ENCODE results near the gene DLX2. TPM values are rescaled to one million over a fixed set of nuclear protein-coding genes. Genes with fewer than 3 reads are reported as not detected.

Gene DLX2
- total RNA-seq, 1 donor from 2014 or later = not detected

- no peak for DNase-seq
These were observed 5.2 kb upstream of the DLX2 start for GRCh38 chr2:172107690-172108586.

DNA sequence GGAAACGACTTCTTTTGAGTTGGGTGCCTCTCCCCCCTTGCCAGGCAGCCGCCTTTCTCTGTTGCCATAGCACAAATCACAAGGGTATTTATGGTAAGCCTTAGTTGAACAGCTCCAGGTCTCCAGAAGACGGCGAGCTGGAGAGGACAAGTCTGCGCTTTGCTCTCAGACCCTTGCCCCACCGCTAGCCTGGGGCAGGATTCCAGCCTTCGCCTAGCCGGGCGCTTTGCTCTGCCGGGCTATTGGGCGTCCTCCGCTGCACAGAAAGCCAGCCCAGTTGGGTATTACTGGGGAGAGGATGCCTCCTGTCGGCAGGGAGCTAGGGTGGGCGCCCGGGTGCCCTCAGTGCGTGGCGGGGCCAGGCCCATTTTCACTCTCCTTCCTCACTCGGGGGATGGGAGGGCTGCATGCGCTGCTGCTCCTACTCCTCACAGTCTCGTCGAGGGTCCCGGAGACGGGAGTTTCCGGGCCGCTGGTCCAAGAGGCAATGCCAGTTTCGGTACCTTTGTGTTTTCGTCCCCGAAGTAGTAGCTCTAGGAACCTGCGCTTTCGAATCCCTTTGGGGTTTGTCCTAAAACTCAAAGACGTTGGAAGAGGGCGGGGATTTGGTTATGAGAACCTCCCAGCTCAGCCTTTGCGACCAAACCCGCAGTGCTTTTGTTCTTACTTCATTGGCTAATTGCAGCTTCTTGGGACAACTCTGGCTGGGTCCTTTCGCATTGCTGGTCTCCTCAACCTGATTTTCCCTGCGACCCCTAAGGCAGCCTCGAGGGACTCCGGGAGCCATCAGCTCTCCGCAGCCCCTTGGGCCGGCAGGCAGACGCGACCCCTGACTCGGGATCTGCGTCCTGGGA lies 3.6 kb upstream of the DLX2 start:
- peak; percentile 67 for DNase-seq

DNA sequence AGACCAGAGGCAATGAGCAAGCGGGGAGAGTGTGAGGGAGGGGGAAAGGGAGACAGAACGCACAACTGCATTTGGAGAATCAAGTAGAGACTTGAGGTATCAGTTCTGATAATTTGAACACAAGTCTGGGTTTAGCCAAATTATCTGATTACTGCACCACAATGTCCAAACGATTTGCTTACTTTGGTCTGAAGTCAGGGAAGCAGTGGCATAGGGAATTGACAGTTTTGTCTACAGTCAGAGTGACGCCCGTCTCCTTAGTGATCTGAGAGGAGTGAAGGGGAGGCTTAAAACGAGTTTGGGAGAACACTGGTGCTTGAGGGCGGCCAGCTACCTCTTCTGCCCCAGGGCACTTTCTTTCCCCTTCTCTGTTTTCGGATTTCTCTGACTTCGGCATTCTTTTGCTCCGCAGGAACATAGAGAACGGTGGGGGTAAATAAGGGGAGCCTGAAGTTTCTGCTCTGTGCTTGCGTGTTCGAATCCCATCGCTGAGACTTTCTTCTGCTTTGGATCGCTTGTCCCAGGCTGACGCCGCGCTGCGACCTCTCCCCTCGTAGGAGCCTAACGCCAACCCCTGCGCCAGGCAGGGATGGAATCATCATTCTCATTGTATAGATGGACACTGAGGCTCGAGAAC lies 2.9 kb upstream of the DLX2 start:
- no peak for DNase-seq

GRCh38 chr2:172103471-172104272 lies 972 bp upstream of the DLX2 start:
- DNase-seq = peak; percentile 94

GRCh38 chr2:172101821-172102390 lies 794 bp downstream of the DLX2 start:
- peak; percentile 37 for DNase-seq

- no peak for DNase-seq
These were observed 1.5 kb downstream of the DLX2 start for GRCh38 chr2:172100935-172101820.

- DNase-seq = no peak
These were observed 2.4 kb downstream of the DLX2 start for GRCh38 chr2:172100080-172100934.

- no peak for DNase-seq
These were observed 3.1 kb downstream of the DLX2 start for GRCh38 chr2:172099472-172100079.

DNA sequence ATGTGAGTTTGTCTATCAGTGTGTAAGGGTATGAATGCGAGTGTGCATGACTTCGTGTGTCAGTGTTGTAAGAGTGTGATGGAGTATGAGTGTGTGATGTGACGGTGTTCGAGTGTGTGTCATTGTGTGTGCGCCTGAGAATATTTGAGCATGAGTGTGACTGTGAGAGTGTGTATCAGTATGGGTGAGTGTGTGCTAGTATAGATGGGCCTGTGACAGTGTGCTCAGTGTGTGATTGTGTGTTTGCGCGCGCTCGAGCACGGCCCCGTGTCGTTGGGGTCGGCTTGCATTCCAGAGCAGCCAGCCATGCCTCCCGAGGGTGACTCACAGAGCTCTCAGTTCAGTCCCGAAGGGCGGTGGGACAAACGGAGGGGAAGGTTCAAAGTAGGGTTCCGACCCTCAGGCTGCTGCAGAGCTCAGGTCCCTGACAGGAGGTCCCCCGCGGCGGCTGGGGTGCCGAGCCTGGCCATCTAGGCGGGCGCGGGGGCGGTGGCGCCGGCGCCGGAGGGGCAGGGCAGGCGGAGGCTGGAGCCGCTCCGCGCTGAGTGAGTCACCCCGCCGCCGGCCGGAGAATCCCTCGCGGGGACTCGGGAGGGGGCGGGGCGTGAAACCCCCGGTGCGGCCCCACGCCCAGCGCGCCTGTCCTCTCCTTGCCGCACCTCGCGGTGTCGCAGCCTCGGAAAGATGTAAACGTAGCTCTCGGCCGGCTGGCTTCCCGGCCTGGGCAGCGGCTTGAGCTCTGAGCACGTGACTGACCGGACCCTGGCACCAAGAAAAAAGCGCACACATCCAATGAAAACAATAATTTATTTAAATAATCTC lies 3.8 kb downstream of the DLX2 start:
- DNase-seq = peak; percentile 58

DNA sequence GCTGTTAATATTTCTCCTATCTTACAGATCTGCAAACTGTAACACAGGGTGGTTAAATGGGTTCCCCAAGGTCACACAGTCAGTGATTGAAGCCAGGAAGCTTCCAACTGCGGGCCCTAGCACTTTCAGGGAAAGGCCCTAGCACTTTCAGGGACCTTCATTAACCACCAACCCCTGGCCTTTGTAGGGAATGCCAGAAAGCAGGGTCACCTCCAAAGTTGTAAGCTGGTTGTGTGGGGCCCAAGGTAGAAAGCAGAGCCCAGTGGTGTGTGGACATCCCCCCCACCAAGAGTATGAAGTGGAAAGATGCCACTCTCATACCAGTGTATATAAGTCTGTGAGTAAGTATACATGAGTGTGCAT lies 4.4 kb downstream of the DLX2 start:
- DNase-seq = no peak

- DNase-seq = no peak
These were observed 5.1 kb downstream of the DLX2 start for GRCh38 chr2:172097557-172098131.

DNA sequence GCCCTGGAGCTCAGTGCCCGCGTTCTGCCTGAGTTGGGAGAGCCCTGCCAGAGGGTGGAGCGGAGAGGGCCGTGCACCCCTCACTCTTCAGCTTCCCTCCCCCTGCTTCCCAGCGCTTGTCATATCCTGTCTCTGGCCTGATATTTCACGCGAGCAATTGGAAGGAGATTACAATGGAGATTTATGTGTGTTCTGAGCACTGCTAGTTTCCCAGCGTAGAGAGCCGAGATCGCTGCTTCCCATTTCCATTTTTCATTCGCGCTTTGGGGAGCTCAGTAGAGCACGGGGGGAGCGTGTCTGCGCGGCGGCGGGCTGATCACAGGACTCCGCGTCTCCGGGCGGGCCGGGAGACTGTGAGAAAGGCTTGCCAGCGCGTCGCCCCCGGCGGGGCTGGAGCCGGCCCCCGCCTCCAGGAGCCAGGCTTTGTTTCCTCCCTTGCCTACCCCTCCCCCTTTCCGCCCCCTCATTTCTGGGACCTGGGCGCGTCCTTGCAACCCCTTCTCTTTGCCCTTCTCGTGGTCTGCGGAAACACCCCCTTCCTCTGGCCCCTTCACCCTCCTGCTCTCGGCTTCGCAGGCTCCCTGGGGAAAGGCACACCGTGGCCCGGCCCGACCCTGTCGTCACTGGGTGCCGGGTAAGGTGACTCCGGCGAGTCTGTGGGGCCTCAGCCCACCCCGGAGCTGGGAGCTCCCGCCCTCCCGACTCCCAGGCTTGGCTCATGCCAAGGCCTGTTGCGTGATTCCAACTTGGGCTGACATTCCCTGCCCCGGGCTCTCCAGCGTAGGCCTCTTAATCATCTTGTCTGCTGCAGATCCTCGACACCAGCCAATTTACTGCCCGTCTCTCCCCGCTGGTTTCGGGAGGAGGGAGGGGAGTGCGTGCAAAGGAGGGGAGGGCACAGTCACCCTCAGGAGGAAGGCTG lies 5.8 kb downstream of the DLX2 start:
- peak; percentile 63 for DNase-seq

DNA sequence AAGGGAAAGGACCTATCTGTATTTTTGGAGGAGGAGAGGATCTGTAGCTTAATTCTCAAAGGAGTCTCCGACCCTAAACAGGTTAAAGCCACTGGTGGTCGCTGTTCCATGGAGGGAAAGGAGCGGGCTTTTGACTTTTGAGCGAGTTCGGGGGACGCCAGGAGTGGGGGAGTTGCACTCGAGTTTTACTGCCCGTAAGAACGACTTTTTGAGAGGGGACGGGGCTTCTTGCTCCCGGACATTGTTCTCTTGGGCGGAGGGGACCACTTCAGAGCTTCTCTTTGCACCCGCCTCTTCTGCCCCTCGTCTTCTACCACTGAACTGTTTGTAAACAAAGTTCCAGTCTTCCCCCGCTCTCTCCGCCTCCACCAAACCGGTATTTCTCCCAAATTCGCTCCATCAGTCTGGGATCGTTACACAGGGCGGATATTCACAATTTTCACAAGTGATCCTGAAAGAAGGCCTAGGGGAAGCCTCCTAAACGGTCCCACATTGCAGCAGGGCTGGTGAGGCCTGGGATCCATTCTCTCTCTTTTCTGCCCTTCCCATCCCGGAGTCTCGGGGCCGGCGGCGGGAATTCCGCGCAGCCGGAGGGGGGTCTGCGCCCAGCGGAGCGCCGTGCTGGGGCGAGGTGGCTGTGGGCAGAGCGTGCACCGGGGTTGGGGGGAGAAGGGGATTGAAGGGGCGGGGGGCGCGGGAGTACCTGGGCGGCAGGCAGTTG lies 6.6 kb downstream of the DLX2 start:
- no peak for DNase-seq

- peak; percentile 58 for DNase-seq
These were observed 7.4 kb downstream of the DLX2 start for GRCh38 chr2:172095146-172095904.
